Measurements from ENCODE around the gene ABCA13.

The ABCA13 gene

GRCh38 chr7:48299580-48300169 is 128.4 kb downstream of the ABCA13 start:
- TF ChIP-seq ZFX (IDR thresholded peaks at IDR 0.05) (no peak), CTCF (conservative IDR thresholded peaks at IDR 0.05) (peak; percentile 90)
- H3K27ac ChIP-seq = no peak overlapping the region

- H3K27ac ChIP-seq = no peak overlapping the region
- TF ChIP-seq ZFX (IDR thresholded peaks at IDR 0.05) (no peak), CTCF (conservative IDR thresholded peaks at IDR 0.05) (no peak)
Measured at GRCh38 chr7:48300301-48300700, 129.0 kb downstream of the ABCA13 start.

GRCh38 chr7:48301201-48301600 is 129.9 kb downstream of the ABCA13 start:
- no peak overlapping the region for H3K27ac ChIP-seq
- TF ChIP-seq ZFX (IDR thresholded peaks at IDR 0.05) (no peak), CTCF (conservative IDR thresholded peaks at IDR 0.05) (no peak)

DNA sequence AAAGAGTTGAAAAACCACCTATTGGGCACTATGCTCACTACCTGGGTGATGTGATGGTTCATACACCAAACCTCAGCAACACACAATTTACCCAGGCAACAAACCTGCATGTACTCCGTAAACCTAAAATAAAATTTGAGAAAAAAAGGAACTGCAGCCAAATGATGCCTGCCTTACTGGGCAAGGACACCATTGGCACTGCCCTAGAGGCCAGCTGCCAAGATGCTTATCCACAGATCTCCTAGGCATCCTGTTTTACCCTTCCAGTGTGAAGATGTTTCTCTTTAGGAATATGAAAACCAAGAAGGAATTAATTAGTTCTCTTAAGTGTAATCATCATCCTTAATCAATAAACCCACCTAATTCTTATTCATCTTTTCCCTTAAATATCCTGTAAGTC is 133.4 kb downstream of the ABCA13 start:
- H3K27ac ChIP-seq = no peak overlapping the region
- TF ChIP-seq CTCF (conservative IDR thresholded peaks at IDR 0.05) = no peak
- no peak for TF ChIP-seq ZFX (IDR thresholded peaks at IDR 0.05)

GRCh38 chr7:48305661-48306060 is 134.4 kb downstream of the ABCA13 start:
- H3K27ac ChIP-seq = no peak overlapping the region
- no peak for TF ChIP-seq ZFX (IDR thresholded peaks at IDR 0.05)
- no peak for TF ChIP-seq CTCF (conservative IDR thresholded peaks at IDR 0.05)

GRCh38 chr7:48307041-48307714 is 135.9 kb downstream of the ABCA13 start:
- no peak overlapping the region for H3K27ac ChIP-seq
- no peak for TF ChIP-seq CTCF (conservative IDR thresholded peaks at IDR 0.05)
- no peak for TF ChIP-seq ZFX (IDR thresholded peaks at IDR 0.05)

GRCh38 chr7:48309720-48310119 is 138.5 kb downstream of the ABCA13 start:
- no peak overlapping the region for H3K27ac ChIP-seq
- TF ChIP-seq ZFX (IDR thresholded peaks at IDR 0.05) (no peak), CTCF (conservative IDR thresholded peaks at IDR 0.05) (no peak)
